Body of pancreas (tissue), 4 donors: Measurements from ENCODE around the gene DLEC1.

ENCODE experiments used
- POLR2A ChIP-seq, 3 donors: fragments of 450-650 bp; IDR thresholded peaks; one replicate each; pipeline ENCODE4 v1.6.1; 2016; ENCODE audit warnings: antibody characterized with exemption in 3 of 3, mild to moderate bottlenecking in 2 of 3
- TF ChIP-seq, protein P1 (sequence below), 7 experiments: fragments of 450-650 bp in 4 of 7; fragments of 200-600 bp in 3 of 7; sonication (generic) in 3 of 7; IDR thresholded peaks; one replicate each; pipeline ENCODE4 v1.5.1; 2016 to 2019; ENCODE audit warnings: antibody characterized with exemption in 7 of 7

DNA sequence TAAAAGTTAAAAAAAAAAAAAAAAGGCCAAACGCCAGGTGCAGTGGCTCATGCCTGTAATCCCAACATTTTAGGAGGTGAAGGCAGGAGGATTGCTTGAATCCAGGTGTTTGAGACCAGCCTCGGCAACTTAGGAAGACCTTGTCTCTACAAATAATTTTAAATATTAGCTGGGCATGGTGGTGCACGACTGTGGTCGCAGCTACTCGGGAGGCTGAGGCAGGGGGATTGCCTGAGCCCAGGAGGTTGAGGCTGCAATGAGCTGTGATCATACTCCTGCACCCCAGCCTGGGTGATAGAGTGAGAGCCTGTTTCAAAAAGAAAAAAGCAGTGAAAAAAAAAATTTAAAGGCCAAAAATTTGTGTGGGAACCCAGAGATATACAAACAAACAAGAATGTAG lies 2.7 kb upstream of the DLEC1 start:
- TF ChIP-seq, protein P1, sequence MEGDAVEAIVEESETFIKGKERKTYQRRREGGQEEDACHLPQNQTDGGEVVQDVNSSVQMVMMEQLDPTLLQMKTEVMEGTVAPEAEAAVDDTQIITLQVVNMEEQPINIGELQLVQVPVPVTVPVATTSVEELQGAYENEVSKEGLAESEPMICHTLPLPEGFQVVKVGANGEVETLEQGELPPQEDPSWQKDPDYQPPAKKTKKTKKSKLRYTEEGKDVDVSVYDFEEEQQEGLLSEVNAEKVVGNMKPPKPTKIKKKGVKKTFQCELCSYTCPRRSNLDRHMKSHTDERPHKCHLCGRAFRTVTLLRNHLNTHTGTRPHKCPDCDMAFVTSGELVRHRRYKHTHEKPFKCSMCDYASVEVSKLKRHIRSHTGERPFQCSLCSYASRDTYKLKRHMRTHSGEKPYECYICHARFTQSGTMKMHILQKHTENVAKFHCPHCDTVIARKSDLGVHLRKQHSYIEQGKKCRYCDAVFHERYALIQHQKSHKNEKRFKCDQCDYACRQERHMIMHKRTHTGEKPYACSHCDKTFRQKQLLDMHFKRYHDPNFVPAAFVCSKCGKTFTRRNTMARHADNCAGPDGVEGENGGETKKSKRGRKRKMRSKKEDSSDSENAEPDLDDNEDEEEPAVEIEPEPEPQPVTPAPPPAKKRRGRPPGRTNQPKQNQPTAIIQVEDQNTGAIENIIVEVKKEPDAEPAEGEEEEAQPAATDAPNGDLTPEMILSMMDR (IDR thresholded peaks at IDR 0.05) = no peak
- TF ChIP-seq POLR2A (IDR thresholded peaks at IDR 0.05) = no peak
